ENCODE measurements around the gene PRKACG.

DNA sequence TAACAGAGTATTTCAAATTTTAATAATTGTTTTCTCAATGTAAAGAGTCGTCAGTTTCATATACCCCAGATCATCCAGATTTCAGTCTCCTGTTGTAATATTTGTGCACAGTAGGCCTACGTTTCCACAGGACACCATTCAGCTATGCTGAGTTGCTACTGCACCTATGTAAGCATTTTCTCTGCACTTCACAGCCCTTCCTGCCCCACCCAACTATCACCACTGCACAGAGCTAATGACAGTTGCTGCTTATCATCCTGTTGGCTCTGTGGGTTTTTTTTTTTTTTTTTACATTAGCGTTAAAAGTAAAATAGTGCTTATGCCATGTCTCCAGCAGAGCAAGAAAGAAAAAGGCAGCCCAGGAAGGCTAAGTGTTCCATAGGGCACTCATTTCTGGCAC is 5.9 kb upstream of the PRKACG start:
- TF ChIP-seq, protein P1, sequence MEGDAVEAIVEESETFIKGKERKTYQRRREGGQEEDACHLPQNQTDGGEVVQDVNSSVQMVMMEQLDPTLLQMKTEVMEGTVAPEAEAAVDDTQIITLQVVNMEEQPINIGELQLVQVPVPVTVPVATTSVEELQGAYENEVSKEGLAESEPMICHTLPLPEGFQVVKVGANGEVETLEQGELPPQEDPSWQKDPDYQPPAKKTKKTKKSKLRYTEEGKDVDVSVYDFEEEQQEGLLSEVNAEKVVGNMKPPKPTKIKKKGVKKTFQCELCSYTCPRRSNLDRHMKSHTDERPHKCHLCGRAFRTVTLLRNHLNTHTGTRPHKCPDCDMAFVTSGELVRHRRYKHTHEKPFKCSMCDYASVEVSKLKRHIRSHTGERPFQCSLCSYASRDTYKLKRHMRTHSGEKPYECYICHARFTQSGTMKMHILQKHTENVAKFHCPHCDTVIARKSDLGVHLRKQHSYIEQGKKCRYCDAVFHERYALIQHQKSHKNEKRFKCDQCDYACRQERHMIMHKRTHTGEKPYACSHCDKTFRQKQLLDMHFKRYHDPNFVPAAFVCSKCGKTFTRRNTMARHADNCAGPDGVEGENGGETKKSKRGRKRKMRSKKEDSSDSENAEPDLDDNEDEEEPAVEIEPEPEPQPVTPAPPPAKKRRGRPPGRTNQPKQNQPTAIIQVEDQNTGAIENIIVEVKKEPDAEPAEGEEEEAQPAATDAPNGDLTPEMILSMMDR (conservative IDR thresholded peaks at IDR 0.05; ENCODE audit: low read depth, low read length) = no peak
- TF ChIP-seq EZH2phosphoT487 (IDR thresholded peaks at IDR 0.05; ENCODE audit: borderline replicate concordance, low read length) (no peak), EZH2 (IDR thresholded peaks at IDR 0.05; ENCODE audit: low read length, unreplicated experiment) (no peak)

Data from PC-3 (cell line).